ENCODE measurements around the gene MYLK.
A peak's percentile ranks its signal among the peaks of the same experiment; 100 is the strongest.
"Not testable (repeated sequence)": the region's sequence is repeated elsewhere in the genome, so short reads cannot be mapped to it uniquely, and the experiment has no call there.

The MYLK gene

GRCh38 chr3:123720638-123721037 is 163.5 kb downstream of the MYLK start:
- DNase-seq, result no peak

GRCh38 chr3:123719862-123720453 is 164.2 kb downstream of the MYLK start:
- no peak for DNase-seq

- peak; percentile 67 for DNase-seq
Measured at GRCh38 chr3:123719061-123719756, 164.9 kb downstream of the MYLK start.

DNA sequence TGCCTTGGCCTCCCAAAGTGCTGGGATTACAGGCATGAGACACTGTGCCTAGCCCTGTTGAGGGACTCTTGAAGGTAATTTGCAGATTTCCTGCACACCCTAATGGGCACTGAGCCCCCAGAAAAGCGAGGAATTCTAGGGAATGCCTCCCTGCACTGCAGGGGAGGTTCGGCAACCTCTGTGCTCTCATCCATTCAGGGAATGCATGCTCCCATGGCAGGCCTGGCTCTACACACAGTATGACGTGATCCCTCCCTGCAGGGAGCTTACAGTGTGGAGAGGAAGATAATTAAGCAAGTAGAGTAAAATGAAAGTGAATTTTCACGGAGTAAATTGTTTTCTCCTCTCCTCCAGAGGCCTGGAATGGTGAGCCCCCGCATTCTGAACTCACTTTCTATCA is 166.0 kb downstream of the MYLK start:
- no peak for DNase-seq

DNA sequence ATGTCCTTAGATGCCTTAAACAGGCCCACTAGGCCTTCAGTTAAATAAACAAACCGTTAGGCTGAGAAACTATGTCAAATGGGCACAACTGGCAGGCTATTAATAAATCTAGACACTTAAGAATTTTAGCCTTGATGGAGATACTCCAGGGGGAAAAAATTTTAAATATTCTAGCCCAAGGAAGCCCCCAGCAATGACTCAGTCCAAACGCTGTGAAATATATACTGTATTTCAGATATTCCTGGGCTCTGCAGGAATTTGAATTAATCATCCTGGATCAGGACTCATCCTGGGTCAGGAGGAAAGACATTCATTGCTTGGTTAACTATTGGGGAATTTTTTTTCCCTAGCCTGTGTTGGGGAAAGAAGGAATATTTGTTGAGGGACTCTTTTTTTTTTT is 166.7 kb downstream of the MYLK start:
- DNase-seq, result not testable (repeated sequence)

DNA sequence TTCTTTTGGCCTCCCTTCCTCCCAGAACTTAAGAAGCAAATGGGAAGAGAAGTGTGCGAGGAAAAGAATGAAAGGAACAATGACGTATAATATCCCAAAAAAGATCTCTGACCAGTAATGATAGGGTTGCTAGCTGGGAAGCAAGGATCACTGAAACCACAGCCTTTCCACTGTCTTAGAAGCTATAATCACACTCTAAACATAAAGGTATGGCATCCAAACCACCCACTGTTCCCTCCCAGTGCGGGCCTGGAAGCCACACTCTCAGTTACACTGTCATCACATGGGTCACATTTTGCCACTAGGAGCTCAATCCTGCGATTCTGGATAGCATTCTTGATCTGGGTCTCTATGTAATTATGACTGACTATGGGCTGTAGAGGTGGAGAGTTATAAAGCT is 167.7 kb downstream of the MYLK start:
- DNase-seq, result no peak

DNA sequence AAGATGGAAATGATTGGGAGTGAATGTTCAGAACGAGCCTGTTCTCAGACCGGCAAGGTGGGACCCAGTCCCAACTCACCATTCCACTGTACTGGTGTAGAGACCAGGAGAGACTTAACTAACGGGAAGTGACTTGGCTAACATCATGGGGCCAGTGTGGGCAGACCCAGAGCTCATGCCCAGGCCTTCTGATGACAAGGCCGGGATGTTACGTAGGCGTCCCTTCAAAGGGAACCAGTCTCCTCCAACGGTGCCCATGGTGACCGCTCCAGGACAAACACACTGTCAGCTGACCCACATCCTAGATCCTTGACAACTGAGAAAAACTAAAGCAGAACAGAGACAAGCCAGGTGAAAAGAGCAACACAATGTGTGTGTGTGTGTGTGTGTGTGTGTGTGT is 170.9 kb downstream of the MYLK start:
- DNase-seq, result no peak

DNA sequence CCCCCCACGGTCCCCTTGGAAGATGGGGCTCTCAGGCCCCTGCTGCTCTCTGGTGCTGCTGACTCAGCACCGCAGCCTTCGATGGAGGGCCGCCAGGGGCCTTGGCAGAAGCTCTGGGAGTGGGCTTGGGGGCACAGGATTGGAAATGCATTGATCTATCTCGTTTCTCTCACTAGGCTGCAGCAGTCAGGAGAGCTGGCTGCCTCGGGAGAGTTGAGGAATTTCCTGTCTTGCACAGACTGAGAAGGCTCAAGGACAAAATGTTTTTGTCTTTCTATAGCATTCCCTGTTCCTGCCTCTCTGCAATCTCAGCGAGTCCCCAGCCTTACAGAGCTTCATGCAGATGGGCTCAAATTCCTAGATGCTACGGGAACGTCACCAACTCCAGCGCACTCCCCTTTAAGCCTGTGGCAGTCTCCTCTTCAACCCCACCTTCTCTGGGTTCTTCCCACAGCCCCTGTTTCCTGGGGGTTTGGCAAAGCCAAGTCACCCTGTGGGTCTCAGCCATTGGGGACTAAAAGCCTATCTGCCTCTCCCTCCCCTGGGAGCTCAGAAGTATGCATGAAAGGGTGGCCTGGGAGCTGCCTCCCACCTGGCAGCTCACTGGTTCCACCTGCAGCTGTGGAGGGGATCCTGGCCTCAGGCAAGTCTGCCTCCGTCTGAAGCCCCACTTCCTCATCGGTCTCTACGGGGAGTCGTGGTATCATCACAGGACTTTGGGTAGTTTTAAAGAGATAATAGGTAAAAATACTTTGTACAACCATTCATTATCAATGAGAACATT is 171.9 kb downstream of the MYLK start:
- no peak for DNase-seq

- no peak for DNase-seq
Measured at GRCh38 chr3:123711356-123711755, 172.8 kb downstream of the MYLK start.

DNA sequence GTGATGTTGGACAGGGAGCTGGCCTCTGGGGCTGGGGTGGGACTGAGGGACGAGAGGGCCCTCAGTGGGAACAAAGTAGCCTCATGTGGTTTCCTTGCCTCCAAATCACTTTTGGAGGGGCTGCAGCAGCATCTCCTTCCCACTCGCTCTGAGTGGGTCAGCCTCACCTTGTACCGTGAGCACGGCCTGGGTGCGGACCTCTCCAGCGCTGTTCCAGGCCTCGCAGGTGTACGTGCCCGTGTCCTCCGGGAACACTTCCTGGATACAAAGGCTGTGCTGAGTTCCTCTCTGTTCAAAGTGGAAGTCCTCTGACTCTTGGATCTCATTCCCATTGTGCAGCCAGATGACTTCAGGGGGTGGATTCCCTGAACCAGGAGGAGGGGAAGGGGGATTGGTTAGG is 175.6 kb downstream of the MYLK start:
- no peak for DNase-seq

DNA sequence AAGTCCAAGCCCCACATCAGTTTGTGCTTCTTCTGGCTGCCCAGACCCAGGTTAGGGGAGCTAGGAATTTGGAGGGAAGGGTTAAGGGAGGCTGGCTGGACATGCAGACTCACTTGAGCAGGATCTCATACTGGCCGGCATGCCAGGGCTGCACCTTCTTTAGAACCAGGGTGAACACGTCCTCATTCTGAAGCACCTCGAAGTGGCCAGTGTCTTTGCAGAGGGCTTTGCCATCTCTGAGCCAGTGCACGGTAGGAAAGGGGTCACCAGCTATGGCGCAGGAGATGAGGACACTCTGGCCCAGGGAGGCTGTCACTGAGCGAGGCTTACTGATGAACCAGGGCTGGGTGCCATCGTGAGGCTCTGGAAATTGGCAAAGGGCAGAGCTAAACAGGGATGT is 176.5 kb downstream of the MYLK start:
- DNase-seq, result not testable (repeated sequence)

- DNase-seq, result no peak
Measured at GRCh38 chr3:123706871-123707270, 177.3 kb downstream of the MYLK start.

DNA sequence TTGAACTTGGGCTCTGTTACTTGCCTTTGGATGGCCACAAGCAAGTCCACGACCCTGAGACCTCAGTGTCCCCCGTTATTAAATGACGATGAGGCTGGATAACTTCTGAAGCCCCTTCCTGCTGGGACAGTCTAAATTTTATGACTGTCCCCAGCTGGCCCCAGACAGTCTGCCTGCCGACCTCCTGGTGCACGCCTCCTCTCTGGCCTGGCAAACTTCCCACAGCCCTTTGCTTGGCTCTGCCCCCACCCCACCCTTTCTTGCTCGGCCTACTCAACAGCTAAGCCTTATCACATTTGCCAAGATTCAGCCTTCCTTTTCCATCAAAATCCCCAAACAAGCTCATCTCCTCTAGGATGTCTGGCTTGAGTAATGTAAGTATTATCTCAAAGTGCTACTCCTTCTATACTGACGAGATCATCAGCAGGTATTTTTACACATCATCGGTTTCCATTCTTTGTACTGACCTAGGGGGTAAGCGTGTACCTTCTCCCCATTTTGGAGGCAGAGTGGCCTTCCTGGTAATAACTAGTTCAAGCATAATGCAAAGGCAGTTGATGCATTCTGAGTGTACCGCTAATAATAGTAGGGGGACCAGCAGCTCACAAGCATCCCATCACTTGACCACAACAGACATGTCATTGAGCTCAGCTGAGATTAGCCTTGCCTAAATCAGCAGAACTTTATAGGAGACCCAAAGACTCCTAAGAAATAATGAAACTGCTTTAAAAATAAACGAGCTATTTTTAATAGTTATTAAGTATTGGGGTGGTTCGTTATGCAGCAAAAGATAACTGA is 178.4 kb downstream of the MYLK start:
- no peak for DNase-seq

DNA sequence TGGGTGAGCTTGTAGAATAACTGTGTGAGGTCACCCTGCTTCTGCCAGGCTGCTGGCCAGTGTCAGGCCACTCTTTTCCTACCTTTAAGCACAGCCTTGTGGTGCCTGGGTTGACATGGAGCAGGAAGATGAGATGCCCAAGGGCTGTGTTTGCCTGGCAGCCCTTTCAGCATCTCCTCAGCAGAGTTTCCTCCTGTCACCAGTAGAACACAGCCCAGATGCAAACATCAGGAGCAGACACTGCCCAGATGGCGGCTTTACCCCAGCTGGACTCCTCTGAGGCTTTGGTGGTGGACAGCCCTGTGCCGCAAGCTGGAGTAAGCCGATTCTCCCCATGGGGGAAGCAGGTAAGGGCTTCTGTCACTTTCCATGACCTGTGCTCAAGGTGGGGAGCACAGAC is 180.5 kb downstream of the MYLK start:
- not testable (repeated sequence) for DNase-seq

GRCh38 chr3:123702720-123703119 is 181.4 kb downstream of the MYLK start:
- DNase-seq, result no peak

DNA sequence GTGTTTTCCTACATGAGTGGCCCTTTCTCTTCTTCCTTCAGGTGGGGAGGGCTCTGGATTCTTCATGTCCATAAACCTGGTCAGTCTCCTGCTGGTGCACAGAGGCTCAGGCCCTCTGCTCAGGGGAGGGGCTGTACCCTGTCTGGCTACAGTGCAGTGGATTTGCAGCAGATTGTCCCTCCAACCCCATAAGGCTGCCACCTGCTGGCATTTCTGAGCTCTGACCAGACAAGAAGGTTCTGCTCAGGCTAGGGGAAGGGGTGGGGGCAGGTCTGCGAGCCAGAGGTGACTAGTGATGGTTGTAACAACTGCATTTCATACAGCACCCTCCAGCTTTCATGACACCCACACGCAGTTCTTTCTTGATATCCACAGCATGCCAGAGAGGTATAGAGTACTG is 182.1 kb downstream of the MYLK start:
- peak; percentile 37 for DNase-seq

- DNase-seq, result no peak
Measured at GRCh38 chr3:123700791-123701722, 183.1 kb downstream of the MYLK start.

DNA sequence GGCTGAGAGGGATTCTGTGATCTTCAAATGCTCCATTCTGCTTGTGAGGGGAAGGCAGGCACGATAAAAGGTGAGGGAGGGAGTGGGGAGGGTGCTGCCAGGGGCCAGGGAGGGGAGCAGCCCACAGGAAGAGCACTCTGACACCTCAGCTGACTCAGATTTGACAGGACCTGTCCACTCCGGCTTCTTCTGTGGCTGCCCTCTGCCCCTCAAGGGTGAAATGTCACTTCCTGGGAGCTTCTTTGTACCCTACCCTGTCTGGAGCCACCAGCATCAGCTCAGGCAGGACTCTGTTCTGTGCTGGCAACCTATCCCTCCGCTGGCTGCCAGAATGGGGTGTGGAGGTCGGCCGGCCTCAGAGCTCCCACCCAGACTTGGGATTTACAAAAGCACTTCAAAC is 185.3 kb downstream of the MYLK start:
- DNase-seq, result no peak

GRCh38 chr3:123696808-123697207 is 187.3 kb downstream of the MYLK start:
- DNase-seq, result no peak

GRCh38 chr3:123695731-123696640 is 188.1 kb downstream of the MYLK start:
- DNase-seq, result no peak

GRCh38 chr3:123695152-123695551 is 189.0 kb downstream of the MYLK start:
- DNase-seq, result no peak

All from NCI-H2029 (cell line).